GM21381 (cell line): ENCODE measurements around the gene TMIGD1.

Experiments used
- ATAC-seq: cut with Tn5 transposase; IDR thresholded peaks from one replicate; pipeline ENCODE4 v1.9.1; 2021; ENCODE audit warnings: mild to moderate bottlenecking, moderate library complexity; ENCODE audit not compliant: unreplicated experiment

Gene TMIGD1

DNA sequence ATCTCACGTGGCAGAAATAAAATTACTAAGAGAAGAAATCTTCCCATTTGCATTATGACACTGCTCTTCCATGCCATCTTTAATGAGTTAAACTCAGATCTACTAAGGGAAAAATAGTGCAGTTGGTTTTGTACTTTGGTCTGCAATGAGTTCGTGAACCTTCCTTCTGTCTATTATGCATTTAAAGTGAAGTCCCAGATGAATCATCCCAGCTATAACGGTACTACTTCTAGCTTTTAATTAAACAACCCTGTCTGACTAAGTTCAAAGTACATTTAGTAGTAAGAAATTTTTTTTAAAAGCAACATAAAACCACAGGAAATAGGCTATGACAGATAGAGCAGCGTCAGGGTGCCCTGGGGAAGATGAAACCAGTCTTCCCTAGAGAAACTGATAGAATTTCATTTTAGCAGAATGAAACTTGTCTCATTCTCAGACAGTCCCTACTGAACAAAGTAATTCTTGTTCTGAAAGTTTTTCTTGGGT, 1.8 kb downstream of the TMIGD1 start:
- peak; percentile 62 for ATAC-seq

- no peak for ATAC-seq
Observed at GRCh38 chr17:30326809-30327208, 7.0 kb downstream of the TMIGD1 start.

DNA sequence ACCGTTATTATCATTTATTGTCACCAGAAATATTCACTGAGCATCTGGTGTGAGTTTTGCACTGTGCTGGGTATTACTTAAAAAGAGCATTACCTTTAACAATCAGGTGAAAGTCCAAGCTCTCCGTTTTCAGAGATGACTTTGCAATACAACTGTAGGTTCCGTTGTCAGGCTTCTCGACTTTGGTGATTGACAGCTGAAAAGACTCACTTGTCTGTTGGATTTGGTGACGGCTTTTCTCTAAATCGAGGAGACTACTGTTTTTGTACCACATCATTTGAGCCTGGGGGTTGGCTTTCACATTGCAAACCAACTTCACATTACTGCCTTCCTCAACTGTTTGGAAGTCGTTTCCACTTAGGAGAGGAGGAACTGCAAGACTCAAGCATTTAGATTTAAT, 9.1 kb downstream of the TMIGD1 start:
- ATAC-seq = no peak

DNA sequence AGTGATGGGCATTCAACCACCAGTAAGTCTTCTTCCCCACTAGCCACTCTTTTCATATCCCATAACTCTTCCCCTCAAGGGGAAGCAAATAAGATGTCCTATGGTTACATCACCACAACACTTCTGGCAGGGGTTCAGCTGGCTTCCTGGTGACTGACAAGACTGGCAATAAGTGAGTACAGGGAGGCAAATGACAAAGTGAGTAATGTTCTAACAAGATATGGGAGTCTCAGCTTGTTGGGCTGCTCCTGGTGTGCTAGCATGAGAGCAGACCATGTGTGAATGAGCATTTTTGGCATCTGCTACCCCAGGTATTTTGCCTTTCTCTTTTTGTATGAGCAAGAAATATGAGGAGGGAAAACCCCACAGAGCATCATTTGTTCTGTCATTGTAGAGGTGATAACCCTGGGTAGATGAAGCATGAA, 9.9 kb downstream of the TMIGD1 start:
- ATAC-seq = no peak

DNA sequence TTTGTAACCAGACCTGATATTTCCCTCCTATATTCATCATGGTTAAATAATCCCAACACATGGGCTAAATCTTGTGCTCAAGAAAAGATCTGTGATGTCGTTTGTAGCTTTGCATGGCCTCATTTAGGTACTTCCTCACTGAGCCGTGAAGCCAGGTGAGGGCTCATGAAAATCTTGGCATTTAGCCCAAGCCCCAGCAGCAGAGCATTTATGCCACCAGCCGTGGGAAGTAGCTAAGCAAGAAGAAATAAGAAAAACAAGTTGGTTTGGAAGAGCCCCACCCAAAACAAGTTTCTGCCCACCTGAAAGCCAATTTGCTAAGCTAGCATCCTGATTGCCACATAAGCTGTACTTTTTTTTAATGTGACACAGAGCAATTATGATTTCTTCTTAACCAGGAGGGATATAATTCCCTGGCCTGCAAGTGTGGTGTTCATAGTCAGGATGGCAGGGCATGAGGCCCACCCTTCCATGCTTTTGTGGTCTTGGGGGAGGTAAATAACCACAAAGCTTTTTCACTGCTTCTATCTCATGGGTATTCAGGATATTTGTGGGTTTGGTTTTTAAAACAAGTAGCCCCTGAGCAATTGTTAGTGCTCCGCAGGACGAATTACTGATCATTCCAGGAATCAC, 10.5 kb downstream of the TMIGD1 start:
- ATAC-seq = no peak

- no peak for ATAC-seq
Observed at GRCh38 chr17:30321314-30321713, 12.5 kb downstream of the TMIGD1 start.

DNA sequence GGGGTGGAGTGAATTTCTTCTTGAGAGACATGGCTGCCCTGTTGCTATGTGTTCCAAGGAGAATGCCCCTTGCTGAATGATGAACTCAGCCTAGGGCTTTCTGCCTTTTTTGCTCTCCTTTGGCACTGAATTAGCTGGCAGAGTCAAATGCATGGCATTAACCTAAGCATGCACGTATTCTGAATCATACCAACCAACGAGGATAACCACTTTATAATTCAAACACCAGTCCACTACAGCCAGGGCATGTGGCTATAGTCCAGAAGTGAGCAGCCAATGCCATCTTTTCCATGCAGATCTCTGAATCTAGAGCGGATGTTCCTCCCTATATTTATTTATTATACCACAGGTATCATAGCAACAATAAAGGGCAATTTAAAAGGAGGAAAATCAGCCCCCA, 15.7 kb downstream of the TMIGD1 start:
- no peak for ATAC-seq

DNA sequence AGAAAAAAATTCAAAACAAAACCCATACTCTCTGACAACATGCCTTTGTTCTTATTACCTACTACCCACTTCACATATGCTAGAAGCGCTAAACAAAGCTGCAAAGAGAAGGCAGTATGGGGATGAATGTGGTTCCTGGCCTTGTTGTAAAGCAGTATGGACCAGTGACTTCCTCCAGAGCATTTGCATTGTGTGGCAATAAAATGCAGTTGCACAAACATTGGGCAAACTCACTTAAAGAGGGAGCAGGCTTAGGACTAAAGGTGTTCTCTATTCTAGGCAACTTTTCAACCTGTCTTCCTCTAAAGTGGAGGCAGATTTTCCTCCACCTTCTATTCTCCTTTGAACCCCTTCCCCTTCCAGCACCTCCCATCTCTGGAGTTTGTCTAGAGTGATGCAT, 17.1 kb downstream of the TMIGD1 start:
- ATAC-seq = no peak

- no peak for ATAC-seq
Observed at GRCh38 chr17:30315106-30315505, 18.8 kb downstream of the TMIGD1 start.

DNA sequence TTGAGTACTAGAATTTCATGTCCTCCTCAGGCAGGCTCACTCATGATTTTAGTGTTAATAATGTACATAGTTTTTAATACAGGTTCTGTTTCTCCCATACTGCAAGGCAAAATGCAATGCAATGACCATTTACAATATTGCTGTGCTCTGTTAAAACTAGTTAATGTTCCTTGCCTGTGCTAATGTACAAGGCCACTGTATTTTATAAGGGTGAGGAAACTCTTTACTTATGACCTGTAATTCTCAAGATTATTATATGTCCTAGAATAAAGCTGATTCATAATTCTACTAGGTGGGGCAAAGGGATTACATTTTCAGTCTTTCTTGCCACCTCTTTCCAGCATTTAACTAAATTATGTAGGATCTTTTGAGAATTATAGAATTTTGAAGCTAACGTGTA, 19.4 kb downstream of the TMIGD1 start:
- no peak for ATAC-seq

GRCh38 chr17:30312226-30312625, 21.6 kb downstream of the TMIGD1 start:
- no peak for ATAC-seq

DNA sequence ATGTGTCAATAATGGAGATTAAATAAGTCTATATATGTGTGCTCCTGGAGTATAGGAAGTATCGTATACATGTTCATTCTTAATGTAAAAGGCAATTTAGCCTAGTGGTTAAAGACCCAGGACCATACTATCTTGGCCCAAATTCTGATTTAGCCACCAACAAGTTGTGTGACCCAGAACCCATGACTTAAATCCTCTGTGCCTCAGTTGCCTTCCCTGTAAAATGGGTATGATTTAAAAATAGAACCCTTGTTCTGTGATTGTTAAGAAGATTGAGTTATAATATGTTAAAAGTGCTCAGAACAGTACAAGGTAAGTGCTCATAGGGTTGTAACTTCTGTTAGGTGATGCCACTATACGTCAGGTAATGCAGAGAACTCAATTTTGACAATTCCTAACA, 23.3 kb downstream of the TMIGD1 start:
- no peak for ATAC-seq

- ATAC-seq = no peak
Observed at GRCh38 chr17:30309591-30309990, 24.3 kb downstream of the TMIGD1 start.

DNA sequence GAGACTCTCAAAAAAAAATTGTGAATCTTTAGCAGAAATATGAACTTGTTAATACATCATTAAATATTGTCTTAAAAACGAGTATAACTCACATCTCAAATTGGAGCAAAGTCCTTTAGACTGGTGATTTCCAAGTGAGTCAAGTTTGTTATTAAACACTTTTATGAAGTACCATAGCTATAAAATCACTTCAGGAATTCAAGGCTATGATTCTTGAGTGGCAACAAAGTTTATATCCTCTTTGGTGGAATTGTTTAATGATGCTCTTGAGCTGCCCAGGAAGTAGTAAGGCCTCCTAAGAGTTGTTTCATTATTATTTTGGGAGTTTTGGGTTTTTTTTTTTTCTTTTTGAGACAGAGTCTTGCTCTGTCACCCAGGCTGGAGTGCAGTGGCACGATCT, 25.5 kb downstream of the TMIGD1 start:
- no peak for ATAC-seq

GRCh38 chr17:30304778-30305177, 29.1 kb downstream of the TMIGD1 start:
- no peak for ATAC-seq

- no peak for ATAC-seq
Observed at GRCh38 chr17:30302241-30302640, 31.6 kb downstream of the TMIGD1 start.

GRCh38 chr17:30300818-30301217, 33.0 kb downstream of the TMIGD1 start:
- no peak for ATAC-seq

DNA sequence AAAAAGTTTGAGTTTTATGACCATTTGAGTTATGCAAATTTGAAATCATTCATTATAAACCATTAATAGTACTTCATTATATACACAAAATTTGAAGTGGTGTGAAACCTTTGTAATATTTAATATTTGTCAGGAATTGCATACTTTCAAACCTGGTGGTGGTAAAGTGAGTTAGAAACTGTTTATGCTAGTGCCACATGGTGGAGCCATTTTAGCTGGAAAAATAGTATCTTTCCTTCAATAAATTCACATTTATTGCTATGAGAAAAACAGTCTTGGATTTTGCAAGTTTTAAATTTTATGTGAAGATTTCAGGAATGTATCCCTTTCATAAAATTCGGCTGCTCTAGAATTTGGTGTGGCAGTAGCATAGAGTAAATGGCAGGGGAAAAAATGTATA, 34.9 kb downstream of the TMIGD1 start:
- no peak for ATAC-seq

DNA sequence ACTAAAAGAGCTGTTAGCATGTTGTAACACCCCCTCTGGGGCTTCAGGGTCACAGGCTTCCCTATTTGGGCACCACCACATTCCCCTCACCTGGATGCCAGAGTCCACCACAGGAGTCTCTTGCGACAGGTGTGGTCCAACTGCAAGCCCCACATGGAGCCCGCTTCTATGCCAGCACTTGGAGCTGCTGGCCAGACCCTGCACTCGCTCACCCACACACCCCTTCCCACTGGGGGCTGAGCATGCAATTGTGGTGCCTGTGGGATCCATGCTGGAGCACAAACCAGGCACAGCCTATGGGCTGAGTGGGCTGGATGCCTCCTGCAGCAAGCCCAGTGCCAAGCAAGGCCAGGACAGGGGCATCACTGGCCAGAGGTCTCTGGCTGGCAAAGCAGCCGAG, 36.1 kb downstream of the TMIGD1 start:
- no peak for ATAC-seq

DNA sequence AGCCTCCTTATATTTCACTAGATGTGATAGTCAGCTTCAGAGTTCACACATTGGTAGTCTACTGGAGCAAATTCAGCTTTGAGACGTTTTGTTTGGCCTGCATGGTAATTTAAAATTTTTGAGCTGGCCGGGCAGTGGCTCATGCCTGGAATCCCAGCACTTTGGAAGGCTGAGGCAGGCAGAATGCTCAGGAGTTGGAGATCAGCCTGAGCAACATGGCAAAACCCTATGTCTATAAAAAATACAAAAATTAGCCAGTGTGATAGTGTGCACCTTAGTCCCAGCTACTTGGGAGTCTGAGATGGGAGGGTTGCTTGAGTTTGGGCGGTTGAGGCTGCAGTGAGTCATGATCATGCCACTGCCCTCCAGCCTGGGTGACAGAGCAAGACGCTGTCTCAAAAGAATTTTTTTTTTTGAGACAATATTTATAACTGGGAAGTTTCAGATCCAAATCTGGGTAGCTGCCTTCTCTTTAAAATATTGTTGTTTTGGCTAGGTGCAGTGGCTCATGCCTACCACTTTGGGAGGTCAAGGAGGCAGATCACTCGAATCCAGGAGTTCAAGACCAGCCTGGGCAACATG, 37.3 kb downstream of the TMIGD1 start:
- ATAC-seq = no peak

DNA sequence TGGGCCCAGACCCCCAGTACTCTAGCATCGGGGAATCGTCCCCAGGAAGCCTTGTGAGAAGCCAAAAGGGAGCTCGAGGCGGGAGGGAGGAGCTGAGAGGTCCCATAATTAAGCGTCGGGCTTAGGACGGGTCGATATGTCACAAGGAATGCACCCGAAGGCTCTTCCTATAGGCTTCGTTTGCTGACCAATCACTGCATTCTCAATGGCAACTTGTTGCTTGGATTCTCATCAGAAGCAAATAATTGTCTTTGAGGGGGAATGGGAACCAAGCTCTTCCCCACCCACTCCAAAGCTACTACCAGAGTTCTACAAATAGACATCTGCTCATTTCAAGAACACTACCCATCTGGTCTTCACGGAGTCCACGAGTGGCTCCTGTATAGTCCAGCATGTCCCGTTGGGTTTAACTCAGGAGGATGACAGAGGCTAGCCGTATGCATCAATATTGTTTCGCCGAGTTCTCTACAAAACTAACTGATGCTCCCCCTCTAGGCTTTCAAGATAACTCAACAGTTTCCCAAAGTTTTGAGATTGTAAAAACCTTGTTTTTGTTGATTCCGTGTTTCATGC, 41.5 kb downstream of the TMIGD1 start:
- ATAC-seq = no peak

DNA sequence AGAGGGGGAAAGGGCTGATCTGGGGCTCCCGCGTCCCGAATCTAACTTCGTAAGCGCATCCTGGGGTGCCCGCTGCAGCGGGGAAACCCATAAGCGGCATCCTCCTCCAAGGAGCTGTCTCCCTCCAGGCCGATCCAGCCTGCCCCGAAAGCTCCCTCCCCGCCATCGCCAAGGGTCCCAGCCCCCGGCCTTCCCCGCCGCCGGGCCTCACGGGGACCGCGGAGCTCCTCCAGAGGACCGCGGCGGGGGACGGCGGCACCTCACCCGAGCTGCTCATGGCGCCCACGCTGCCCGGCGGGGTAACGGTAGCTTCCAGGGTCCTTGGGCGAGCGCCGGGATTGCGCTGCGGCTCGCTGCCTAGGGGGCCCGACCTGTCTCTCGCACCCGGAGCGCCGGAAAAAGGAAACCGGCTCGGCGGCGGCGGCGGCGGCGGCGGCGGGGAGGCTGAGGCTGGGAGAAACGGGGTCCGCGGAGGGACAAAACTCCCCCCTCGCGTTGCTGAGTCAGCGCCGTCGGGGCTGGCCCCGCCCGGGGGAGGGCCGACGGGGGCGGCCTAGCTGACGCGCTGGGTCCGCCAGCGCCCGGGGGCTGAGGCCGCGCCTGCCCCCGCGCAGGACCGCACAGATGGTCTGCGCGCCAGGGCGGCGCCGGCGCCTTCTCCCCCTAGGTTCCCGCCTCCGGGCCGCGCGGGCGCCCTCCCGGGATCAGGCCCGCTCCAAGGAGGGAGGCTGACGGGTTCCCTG, 42.1 kb downstream of the TMIGD1 start, which contains the start of gene BLMH:
TSS of gene BLMH (minus strand) at position 402 of the 743 bp plus-strand sequence. CDS start at position 277, 125 bp downstream.
- ATAC-seq = peak; percentile 68
